PC-9 (cell line): Measurements from ENCODE around the gene CD274. TPM values are rescaled to one million over a fixed set of nuclear protein-coding genes. Genes with fewer than 3 reads are reported as not detected.

Experiments used
- BruUV-seq: library from RNA; stranded (reverse); fragments of 400-500 nt; replicated peaks from 2 replicates; lab custom pipeline; 2021; lab: Mats Ljungman, UMichigan
- CTCF ChIA-PET: fragments of 300-600 bp; sonication (Branson Sonifier 250); formaldehyde crosslinking; loops from one replicate; lab custom pipeline; 2022; ENCODE audit warnings: antibody characterized with exemption; lab: Charles Lee
- POLR2A ChIA-PET: fragments of 300-600 bp; sonication (Branson Sonifier 250); formaldehyde crosslinking; loops from one replicate; lab custom pipeline; 2022; ENCODE audit warnings: antibody characterized with exemption; ENCODE audit not compliant: unreplicated experiment; lab: Charles Lee
- DNase-seq, 2 experiments: peaks; one replicate each; pipeline versions ENCODE4 v3.0.0 to v3.0.0-alpha.2; 2015 to 2022; ENCODE audit warnings: mixed read lengths in 1 of 2
- H2AFZ ChIP-seq: fragments of 200-600 bp; sonication (generic); 2 replicates; pipeline ENCODE4 v1.8.1; 2017; ENCODE audit warnings: antibody characterized with exemption
- H3F3A ChIP-seq: fragments of 200-600 bp; sonication (generic); 2 replicates; pipeline ENCODE4 v1.8.1; 2017; ENCODE audit warnings: antibody characterized with exemption, mild to moderate bottlenecking, low read depth; ENCODE audit not compliant: insufficient read depth
- H3K27ac ChIP-seq: fragments of 200-600 bp; sonication (generic); 2 replicates; pipeline ENCODE4 v1.6.1; 2016; ENCODE audit warnings: mixed run types
- H3K27me3 ChIP-seq: fragments of 200-600 bp; sonication (generic); 2 replicates; pipeline ENCODE4 v1.6.1; 2016; ENCODE audit warnings: low read depth, mixed run types; ENCODE audit not compliant: insufficient read depth
- H3K36me3 ChIP-seq: fragments of 200-600 bp; sonication (generic); 2 replicates; pipeline ENCODE4 v1.6.1; 2016; ENCODE audit warnings: low read depth, mixed run types
- H3K4me1 ChIP-seq: fragments of 200-600 bp; sonication (generic); replicated peaks from 2 replicates; pipeline ENCODE4 v1.6.1; 2016; ENCODE audit warnings: mixed run types; ENCODE audit not compliant: insufficient read depth
- H3K4me2 ChIP-seq: fragments of 200-600 bp; sonication (generic); 2 replicates; pipeline ENCODE4 v1.6.1; 2017; ENCODE audit warnings: mixed run types
- H3K4me3 ChIP-seq: fragments of 200-600 bp; sonication (generic); 2 replicates; pipeline ENCODE4 v1.6.1; 2016; ENCODE audit warnings: mixed run types
- H3K79me2 ChIP-seq: fragments of 200-600 bp; sonication (generic); 2 replicates; pipeline ENCODE4 v1.6.1; 2017; ENCODE audit warnings: low read depth, mixed run types
- H3K9me2 ChIP-seq: fragments of 200-600 bp; sonication (generic); 2 replicates; pipeline ENCODE4 v1.8.1; 2017; ENCODE audit warnings: mild to moderate bottlenecking; ENCODE audit not compliant: insufficient read depth
- H3K9me3 ChIP-seq: fragments of 200-600 bp; sonication (generic); 2 replicates; pipeline ENCODE4 v1.8.1; 2016; ENCODE audit warnings: low read depth; ENCODE audit not compliant: insufficient read depth
- H4K20me1 ChIP-seq: fragments of 200-600 bp; sonication (generic); 2 replicates; pipeline ENCODE4 v1.8.1; 2017; ENCODE audit not compliant: insufficient read depth
- EZH2 ChIP-seq: fragments of 200-600 bp; sonication (generic); IDR thresholded peaks from 2 replicates; pipeline ENCODE4 v1.8.0; 2017; ENCODE audit warnings: antibody characterized with exemption, low read depth
- intact Hi-C: fragments of 100-400 bp; cut with micrococcal nuclease; formaldehyde crosslinking; loops from one replicate; pipeline ENCODE4 v1.10.0; 2022; ENCODE audit not compliant: unreplicated experiment
- total RNA-seq: library from RNA; stranded (reverse); gene quantifications from 2 replicates; pipeline ENCODE4 v1.2.3, GENCODE V29; 2021
- TF ChIP-seq, protein P1 (sequence below): fragments of 200-600 bp; sonication (generic); conservative IDR thresholded peaks from 2 replicates; pipeline ENCODE4 v1.6.1; 2017; ENCODE audit warnings: mixed run types, antibody characterized with exemption, mild to moderate bottlenecking, moderate library complexity

The CD274 gene
- total RNA-seq, 1 experiment from 2014 or later: 4.4 TPM

DNA sequence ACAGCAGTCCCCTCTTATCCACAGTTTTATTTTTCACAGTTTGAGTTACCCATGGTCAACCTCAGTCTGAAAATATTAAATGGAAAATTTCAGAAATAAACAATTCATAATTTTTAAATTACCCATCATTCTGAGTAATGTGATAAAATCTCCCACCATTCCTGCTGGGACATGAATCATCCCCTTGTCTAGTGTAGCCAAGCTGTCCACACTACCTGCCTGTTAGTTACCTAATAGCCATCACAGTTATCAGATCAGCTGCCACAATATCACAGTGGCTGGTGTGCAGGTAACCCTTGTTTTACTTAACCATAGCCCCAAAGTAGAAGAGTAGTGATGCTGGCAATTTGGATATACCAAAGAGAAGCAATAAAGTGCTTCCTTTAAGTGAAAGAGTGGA is 23.3 kb upstream of the CD274 start:
- H3K36me3 ChIP-seq: no peaks in the 10 kb centered on the region
- H3K9me3 ChIP-seq: no peaks in the 10 kb centered on the region
- DNase-seq: no peak
- no peak overlapping the region for H2AFZ ChIP-seq
- BruUV-seq: no TSS peak
- no peak overlapping the region for H3K27ac ChIP-seq
- H4K20me1 ChIP-seq: no peaks in the 10 kb centered on the region
- no peak overlapping the region for H3K4me3 ChIP-seq
- TF ChIP-seq, protein P1, sequence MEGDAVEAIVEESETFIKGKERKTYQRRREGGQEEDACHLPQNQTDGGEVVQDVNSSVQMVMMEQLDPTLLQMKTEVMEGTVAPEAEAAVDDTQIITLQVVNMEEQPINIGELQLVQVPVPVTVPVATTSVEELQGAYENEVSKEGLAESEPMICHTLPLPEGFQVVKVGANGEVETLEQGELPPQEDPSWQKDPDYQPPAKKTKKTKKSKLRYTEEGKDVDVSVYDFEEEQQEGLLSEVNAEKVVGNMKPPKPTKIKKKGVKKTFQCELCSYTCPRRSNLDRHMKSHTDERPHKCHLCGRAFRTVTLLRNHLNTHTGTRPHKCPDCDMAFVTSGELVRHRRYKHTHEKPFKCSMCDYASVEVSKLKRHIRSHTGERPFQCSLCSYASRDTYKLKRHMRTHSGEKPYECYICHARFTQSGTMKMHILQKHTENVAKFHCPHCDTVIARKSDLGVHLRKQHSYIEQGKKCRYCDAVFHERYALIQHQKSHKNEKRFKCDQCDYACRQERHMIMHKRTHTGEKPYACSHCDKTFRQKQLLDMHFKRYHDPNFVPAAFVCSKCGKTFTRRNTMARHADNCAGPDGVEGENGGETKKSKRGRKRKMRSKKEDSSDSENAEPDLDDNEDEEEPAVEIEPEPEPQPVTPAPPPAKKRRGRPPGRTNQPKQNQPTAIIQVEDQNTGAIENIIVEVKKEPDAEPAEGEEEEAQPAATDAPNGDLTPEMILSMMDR: no peak
- TF ChIP-seq EZH2: no peak
- no peaks in the 10 kb centered on the region for H3K4me1 ChIP-seq
- no peak overlapping the region for H3K4me2 ChIP-seq
- intact Hi-C loops: no loop called here
- no peaks in the 10 kb centered on the region for H3K9me2 ChIP-seq
- ChIA-PET POLR2A (no interaction called here), CTCF (no interaction called here)
- no peaks in the 10 kb centered on the region for H3K27me3 ChIP-seq
- no peaks in the 10 kb centered on the region for H3F3A ChIP-seq
- no peaks in the 10 kb centered on the region for H3K79me2 ChIP-seq

DNA sequence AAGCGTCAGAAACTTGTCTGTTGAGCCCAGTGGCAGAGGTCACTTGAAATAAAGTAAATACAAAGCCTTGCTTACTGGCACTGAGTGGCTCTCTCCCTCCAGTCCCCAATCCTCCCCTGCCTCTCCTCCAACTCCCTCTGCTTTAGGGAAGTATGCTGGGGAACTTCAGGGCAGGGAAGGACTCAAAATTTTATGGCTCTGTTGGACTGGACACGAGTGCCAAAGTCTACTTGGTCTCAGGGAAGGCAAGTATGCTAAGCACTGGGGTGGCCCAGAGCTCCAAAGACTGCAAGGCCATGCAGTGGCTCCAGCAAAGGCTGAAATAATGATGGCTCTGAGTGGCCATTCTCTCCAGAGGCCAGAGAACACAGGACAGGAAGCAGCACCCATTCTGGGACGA is 22.2 kb upstream of the CD274 start:
- Histone ChIP-seq H3K4me2 (no peak overlapping the region), H3K4me3 (no peak overlapping the region), H3K27ac (no peak overlapping the region), H3K79me2 (no peaks in the 10 kb centered on the region), H3K9me3 (no peaks in the 10 kb centered on the region), H3K4me1 (no peaks in the 10 kb centered on the region), H3K9me2 (no peaks in the 10 kb centered on the region), H3K27me3 (no peaks in the 10 kb centered on the region), H3F3A (no peaks in the 10 kb centered on the region), H4K20me1 (no peaks in the 10 kb centered on the region), H2AFZ (no peak overlapping the region), H3K36me3 (no peaks in the 10 kb centered on the region)
- CTCF ChIA-PET: no interaction called here
- POLR2A ChIA-PET: no interaction called here
- no peak for TF ChIP-seq EZH2
- TF ChIP-seq, protein P1: no peak
- no TSS peak for BruUV-seq
- intact Hi-C loops: no loop called here
- DNase-seq: no peak

DNA sequence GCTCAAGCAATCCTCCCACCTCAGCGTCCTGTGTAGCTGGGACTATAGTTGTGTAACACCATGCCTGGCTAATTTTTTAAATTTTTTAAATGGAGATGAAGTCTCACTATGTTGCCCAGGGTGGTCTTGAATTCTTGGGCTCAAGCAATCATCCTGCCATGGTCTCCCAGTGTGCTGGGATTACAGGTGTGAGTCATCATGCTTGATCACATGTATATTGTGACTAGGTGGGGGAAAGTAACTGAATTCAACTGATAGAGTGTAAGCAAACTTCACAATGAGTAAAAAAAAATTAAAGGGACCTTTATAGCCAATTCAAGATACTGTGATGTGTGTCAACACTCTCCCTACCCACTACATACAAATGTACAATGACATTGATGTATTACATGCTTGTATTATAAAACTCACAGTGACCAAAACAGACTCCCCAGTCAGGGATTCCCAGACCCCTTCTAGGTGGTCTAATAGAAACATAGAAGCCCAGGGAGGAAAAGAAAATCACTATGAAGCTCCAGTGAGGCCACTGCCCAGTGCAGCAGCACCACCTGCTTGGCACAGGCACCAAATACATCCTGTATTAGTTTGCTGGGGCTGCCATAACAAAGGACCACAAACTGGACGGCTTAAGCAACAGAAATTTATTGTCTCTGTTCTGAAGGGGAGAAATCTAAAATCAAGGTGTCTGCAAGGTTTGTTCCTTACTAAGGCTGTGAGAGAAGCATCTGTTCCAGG is 21.4 kb upstream of the CD274 start:
- CTCF ChIA-PET: no interaction called here

More for the DNA sequence above, 21.4 kb upstream of the CD274 start:
- no peak overlapping the region for H2AFZ ChIP-seq
- no peaks in the 10 kb centered on the region for H3K4me1 ChIP-seq
- TF ChIP-seq, protein P1: no peak
- TF ChIP-seq EZH2: no peak
- H3F3A ChIP-seq: no peaks in the 10 kb centered on the region
- H3K79me2 ChIP-seq: no peaks in the 10 kb centered on the region
- DNase-seq: no peak
- H3K9me2 ChIP-seq: no peaks in the 10 kb centered on the region
- H3K27ac ChIP-seq: no peak overlapping the region
- H3K4me3 ChIP-seq: no peak overlapping the region
- no TSS peak for BruUV-seq
- intact Hi-C loops: no loop called here
- no peak overlapping the region for H3K4me2 ChIP-seq
- POLR2A ChIA-PET: no interaction called here
- no peaks in the 10 kb centered on the region for H3K36me3 ChIP-seq
- no peaks in the 10 kb centered on the region for H4K20me1 ChIP-seq
- H3K9me3 ChIP-seq: no peaks in the 10 kb centered on the region
- no peaks in the 10 kb centered on the region for H3K27me3 ChIP-seq
